GM21737 (cell line): ENCODE results near the gene SH2D1A.
A peak's percentile ranks its signal among the peaks of the same experiment; 100 is the strongest.
"Not testable (repeated sequence)": the region's sequence is repeated elsewhere in the genome, so short reads cannot be mapped to it uniquely, and the experiment has no call there.

Experiments
- ATAC-seq: cut with Tn5 transposase; IDR thresholded peaks from one replicate; pipeline ENCODE4 v1.9.1; 2021; ENCODE audit warnings: mild to moderate bottlenecking, moderate library complexity; ENCODE audit not compliant: unreplicated experiment

Gene SH2D1A

GRCh38 chrX:124348885-124349453, 2.6 kb downstream of the SH2D1A start:
- no peak for ATAC-seq

- no peak for ATAC-seq
Observed at GRCh38 chrX:124354648-124355047, 8.3 kb downstream of the SH2D1A start.

- no peak for ATAC-seq
Observed at GRCh38 chrX:124358800-124359383, 12.5 kb downstream of the SH2D1A start.

GRCh38 chrX:124362072-124362471, 15.7 kb downstream of the SH2D1A start:
- ATAC-seq, result no peak

- ATAC-seq, result no peak
Observed at GRCh38 chrX:124362761-124363160, 16.4 kb downstream of the SH2D1A start.

- ATAC-seq, result no peak
Observed at GRCh38 chrX:124369722-124370121, 23.4 kb downstream of the SH2D1A start.

- ATAC-seq, result no peak
Observed at GRCh38 chrX:124373348-124373747, 27.0 kb downstream of the SH2D1A start.

GRCh38 chrX:124378643-124379042, 32.3 kb downstream of the SH2D1A start:
- no peak for ATAC-seq

- no peak for ATAC-seq
Observed at GRCh38 chrX:124383354-124383753, 37.0 kb downstream of the SH2D1A start.

GRCh38 chrX:124386401-124386800, 40.0 kb downstream of the SH2D1A start:
- ATAC-seq, result no peak

- peak; percentile 65 for ATAC-seq
Observed at GRCh38 chrX:124388562-124388961, 42.2 kb downstream of the SH2D1A start.

- no peak for ATAC-seq
Observed at GRCh38 chrX:124392794-124393193, 46.4 kb downstream of the SH2D1A start.

GRCh38 chrX:124393238-124393637, 46.9 kb downstream of the SH2D1A start:
- no peak for ATAC-seq

GRCh38 chrX:124393659-124394058, 47.3 kb downstream of the SH2D1A start:
- ATAC-seq, result no peak

GRCh38 chrX:124395145-124395880, 49.0 kb downstream of the SH2D1A start:
- ATAC-seq, result no peak

GRCh38 chrX:124401696-124402095, 55.3 kb downstream of the SH2D1A start:
- ATAC-seq, result no peak

- ATAC-seq, result no peak
Observed at GRCh38 chrX:124405868-124406267, 59.5 kb downstream of the SH2D1A start.

- ATAC-seq, result no peak
Observed at GRCh38 chrX:124406294-124407014, 60.1 kb downstream of the SH2D1A start.

GRCh38 chrX:124407226-124407625, 60.9 kb downstream of the SH2D1A start:
- no peak for ATAC-seq

GRCh38 chrX:124408380-124408779, 62.0 kb downstream of the SH2D1A start:
- ATAC-seq, result not testable (repeated sequence)

- no peak for ATAC-seq
Observed at GRCh38 chrX:124413244-124413643, 66.9 kb downstream of the SH2D1A start.

- ATAC-seq, result no peak
Observed at GRCh38 chrX:124414281-124414680, 67.9 kb downstream of the SH2D1A start.
